Gastroesophageal sphincter (tissue), 4 donors: ENCODE data around the gene CENPS. TPM values are rescaled to one million over a fixed set of nuclear protein-coding genes. Genes with fewer than 3 reads are reported as not detected.
"Not testable (repeated sequence)": the region's sequence is repeated elsewhere in the genome, so short reads cannot be mapped to it uniquely, and the experiment has no call there.

Source experiments
- ATAC-seq: fragments of 150-250 bp; one replicate; pipeline ENCODE4 v1.9.1; 2016; ENCODE audit warnings: mild to moderate bottlenecking, moderate library complexity
- H3K27ac ChIP-seq, 4 donors: fragments of 200-600 bp; sonication (generic) in 3 of 4; 1 replicate in 3 of 4; 2 replicates in 1 of 4; pipeline ENCODE4 v1.5.1; 2016 to 2019
- H3K27me3 ChIP-seq: fragments of 200-600 bp; sonication (generic); one replicate; pipeline ENCODE4 v1.5.1; 2019
- H3K36me3 ChIP-seq, 2 donors: fragments of 200-600 bp; sonication (generic); one replicate each; pipeline ENCODE4 v1.5.1; 2019; ENCODE audit warnings: control low read depth in 1 of 2
- H3K4me1 ChIP-seq, 3 donors: fragments of 200-600 bp; sonication (generic); 1 replicate in 2 of 3; 2 replicates in 1 of 3; pipeline ENCODE4 v1.5.1; 2016 to 2019; ENCODE audit warnings: control low read depth in 2 of 3
- H3K4me3 ChIP-seq, 2 donors: fragments of 200-600 bp; sonication (generic); one replicate each; pipeline ENCODE4 v1.5.1; 2019; ENCODE audit warnings: mild to moderate bottlenecking in 1 of 2, moderate library complexity in 1 of 2
- H3K9me3 ChIP-seq, 3 donors: fragments of 200-600 bp; sonication (generic); one replicate each; pipeline ENCODE4 v1.5.1; 2017 to 2019; ENCODE audit warnings: control low read depth in 2 of 3
- CTCF ChIP-seq, 4 experiments: fragments of 200-600 bp in 2 of 4; fragments of 450-650 bp in 2 of 4; sonication (generic) in 1 of 4; IDR thresholded peaks; one replicate each; pipeline ENCODE4 v1.5.1; 2017 to 2019; ENCODE audit warnings: antibody characterized with exemption in 4 of 4, mild to moderate bottlenecking in 2 of 4, moderate library complexity in 2 of 4
- EP300 ChIP-seq: sonication (generic); formaldehyde crosslinking; IDR thresholded peaks from one replicate; pipeline ENCODE4 v1.6.1; 2017; ENCODE audit warnings: antibody characterized with exemption, mild to moderate bottlenecking
- POLR2A ChIP-seq, 2 donors: fragments of 450-650 bp; IDR thresholded peaks; one replicate each; pipeline ENCODE4 v1.6.1; 2017; ENCODE audit warnings: antibody characterized with exemption in 2 of 2, mild to moderate bottlenecking in 2 of 2, moderate library complexity in 1 of 2
- POLR2AphosphoS5 ChIP-seq: sonication (generic); formaldehyde crosslinking; IDR thresholded peaks from one replicate; pipeline ENCODE4 v1.6.1; 2017; ENCODE audit warnings: antibody characterized with exemption
- WGBS, 2 donors: methylation state at CpG; one replicate each; pipeline ENCODE4 v1.1.5; 2018; ENCODE audit warnings: low coverage in 1 of 2; 5-methylcytosine and 5-hydroxymethylcytosine counted together
- total RNA-seq, 4 donors: library from RNA; depleted of rRNA; stranded (reverse); fragments of >200 nt; gene quantifications; one replicate each; pipeline ENCODE4 v1.1.0, GENCODE V29; 2016

CENPS gene
- total RNA-seq, 4 donors from 2014 or later = 2.1 to 7.2 (median 4.8) TPM

- Histone ChIP-seq H3K4me3 (no peak overlapping the region), H3K36me3 (peaks cover 0 to 41% of the 10 kb centered on the region in 2 donors), H3K27me3 (no peaks in the 10 kb centered on the region), H3K4me1 (peaks cover 0 to 32% (median 3%) of the 10 kb centered on the region in 3 donors), H3K27ac (no peak overlapping the region), H3K9me3 (no peaks in the 10 kb centered on the region)
- no peak for ATAC-seq
- TF ChIP-seq EP300 (no peak), POLR2A (IDR thresholded peaks at IDR 0.05) (no peak), CTCF (IDR thresholded peaks at IDR 0.05) (no peak), POLR2AphosphoS5 (no peak)
- 29 to 45% methylated on average over 1 of the region's 1 CpG for WGBS, 2 donors
These were observed 29.0 kb upstream of the CENPS start for GRCh38 chr1:10401281-10401680.

- no peak overlapping the region for H3K27ac ChIP-seq
- H3K4me3 ChIP-seq = no peak overlapping the region
- no peaks in the 10 kb centered on the region for H3K27me3 ChIP-seq
- ATAC-seq = no peak
- no peak for TF ChIP-seq CTCF (IDR thresholded peaks at IDR 0.05)
- TF ChIP-seq POLR2AphosphoS5 = no peak
- TF ChIP-seq POLR2A (IDR thresholded peaks at IDR 0.05) = no peak
- TF ChIP-seq EP300 = no peak
- 89 to 91% methylated on average over 3 to 5 of the region's 9 CpGs for WGBS, 2 donors
- H3K36me3 ChIP-seq = peaks cover 0 to 56% of the 10 kb centered on the region in 2 donors
- no peaks in the 10 kb centered on the region for H3K9me3 ChIP-seq
- peaks cover 0 to 29% (median 3%) of the 10 kb centered on the region in 3 donors for H3K4me1 ChIP-seq
These were observed 27.4 kb upstream of the CENPS start for GRCh38 chr1:10402729-10403274.

- peaks cover 0 to 100% of the 10 kb centered on the region in 2 donors for H3K36me3 ChIP-seq
- TF ChIP-seq POLR2A (IDR thresholded peaks at IDR 0.05) (no peak), EP300 (no peak), CTCF (IDR thresholded peaks at IDR 0.05) (no peak), POLR2AphosphoS5 (no peak)
- ATAC-seq = no peak
- no peaks in the 10 kb centered on the region for H3K27me3 ChIP-seq
- H3K9me3 ChIP-seq = no peaks in the 10 kb centered on the region
- no peaks in the 10 kb centered on the region for H3K4me1 ChIP-seq
- H3K27ac ChIP-seq = no peak overlapping the region
- 80 to 100% methylated on average over 1 to 2 of the region's 2 CpGs for WGBS, 2 donors
- H3K4me3 ChIP-seq = no peak overlapping the region
These were observed 23.0 kb upstream of the CENPS start for GRCh38 chr1:10407201-10407600.

- WGBS, 2 donors = 63 to 86% methylated on average over 4 to 6 of the region's 6 CpGs
- TF ChIP-seq EP300 = no peak
- no peak for TF ChIP-seq CTCF (IDR thresholded peaks at IDR 0.05)
- no peak for TF ChIP-seq POLR2AphosphoS5
- TF ChIP-seq POLR2A (IDR thresholded peaks at IDR 0.05) = no peak
- Histone ChIP-seq H3K4me1 (no peaks in the 10 kb centered on the region), H3K36me3 (peaks cover 0 to 98% of the 10 kb centered on the region in 2 donors), H3K4me3 (no peak overlapping the region), H3K9me3 (no peaks in the 10 kb centered on the region), H3K27ac (peak overlapping the region in 3 of 4 donors; percentile 1 to 53 (median 19)), H3K27me3 (no peaks in the 10 kb centered on the region)
- ATAC-seq = peak; percentile 71
These were observed 14.9 kb upstream of the CENPS start for GRCh38 chr1:10415211-10415930.

GRCh38 chr1:10415967-10416366 is 14.3 kb upstream of the CENPS start:
- Histone ChIP-seq H3K36me3 (peaks cover 0 to 98% of the 10 kb centered on the region in 2 donors), H3K27ac (peak overlapping the region in 1 of 4 donors; percentile 53)
- not testable (repeated sequence) for ATAC-seq, H3K4me3 ChIP-seq, H3K9me3 ChIP-seq, H3K27me3 ChIP-seq, H3K4me1 ChIP-seq
- WGBS, 2 donors = 78 to 80% methylated on average over 1 of the region's 1 CpG

GRCh38 chr1:10418741-10419140 is 11.5 kb upstream of the CENPS start:
- H3K36me3 ChIP-seq = peaks cover 0 to 78% of the 10 kb centered on the region in 2 donors
- H3K4me1 ChIP-seq, H3K27me3 ChIP-seq, H3K27ac ChIP-seq, H3K4me3 ChIP-seq, ATAC-seq, H3K9me3 ChIP-seq: not testable (repeated sequence)
- WGBS, 2 donors = 81 to 88% methylated on average over 4 to 7 of the region's 8 CpGs
